Fibroblast of pulmonary artery (primary cell): ENCODE data around the gene MICOS13.

Source experiments
- DNase-seq: peaks from one replicate; pipeline ENCODE4 v3.0.0-alpha.2; 2010; ENCODE audit warnings: low read depth
- H3K4me3 ChIP-seq: replicated peaks from 2 replicates; pipeline ENCODE4 v1.5.1; 2011; ENCODE audit warnings: low read depth, mild to moderate bottlenecking, control low read depth, low read length, moderate library complexity
- TF ChIP-seq, protein P1 (sequence below): IDR thresholded peaks from 2 replicates; pipeline ENCODE4 v1.5.1; 2011; ENCODE audit warnings: mild to moderate bottlenecking, control low read depth, low read length, inconsistent platforms; ENCODE audit errors: missing control alignments

The MICOS13 gene

DNA sequence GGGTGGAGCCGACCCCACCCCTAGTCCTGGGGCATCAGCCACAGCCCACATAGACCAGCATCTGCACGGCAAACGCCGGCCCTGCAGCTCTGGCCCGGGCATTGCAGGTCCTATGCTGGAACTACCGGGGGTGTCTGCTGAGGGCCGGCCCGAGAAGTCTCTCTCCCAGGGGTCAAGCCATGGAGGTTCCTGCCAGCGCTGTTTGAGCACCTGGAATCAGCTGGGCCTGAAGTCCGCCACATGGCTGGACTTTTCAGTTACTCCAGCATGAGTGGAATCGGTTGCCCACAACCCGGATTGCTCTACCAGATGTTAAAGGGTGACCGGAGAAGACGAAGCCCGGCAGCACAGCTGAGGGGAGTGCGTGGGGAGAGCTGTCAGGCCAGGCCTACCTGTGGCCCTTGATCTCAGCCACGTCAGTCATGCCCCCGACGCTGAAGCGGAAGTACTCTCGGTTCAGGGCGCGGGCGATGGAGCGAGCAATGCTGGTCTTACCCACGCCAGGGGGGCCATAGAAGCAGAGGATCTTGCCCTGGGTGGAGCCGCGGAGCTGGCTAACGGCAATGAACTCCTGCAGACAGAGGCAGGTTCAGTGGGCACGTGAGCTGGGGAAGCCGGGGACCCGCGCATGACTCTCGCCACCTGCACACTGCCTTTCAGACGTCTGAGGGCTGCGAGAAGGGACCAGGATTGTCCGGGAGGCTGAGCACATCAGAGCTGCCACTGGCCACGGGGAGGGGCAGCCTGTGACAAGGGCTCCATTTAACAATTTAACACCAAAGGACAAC, 18.5 kb upstream of the MICOS13 start:
- H3K4me3 ChIP-seq: no peak overlapping the region
- TF ChIP-seq, protein P1, sequence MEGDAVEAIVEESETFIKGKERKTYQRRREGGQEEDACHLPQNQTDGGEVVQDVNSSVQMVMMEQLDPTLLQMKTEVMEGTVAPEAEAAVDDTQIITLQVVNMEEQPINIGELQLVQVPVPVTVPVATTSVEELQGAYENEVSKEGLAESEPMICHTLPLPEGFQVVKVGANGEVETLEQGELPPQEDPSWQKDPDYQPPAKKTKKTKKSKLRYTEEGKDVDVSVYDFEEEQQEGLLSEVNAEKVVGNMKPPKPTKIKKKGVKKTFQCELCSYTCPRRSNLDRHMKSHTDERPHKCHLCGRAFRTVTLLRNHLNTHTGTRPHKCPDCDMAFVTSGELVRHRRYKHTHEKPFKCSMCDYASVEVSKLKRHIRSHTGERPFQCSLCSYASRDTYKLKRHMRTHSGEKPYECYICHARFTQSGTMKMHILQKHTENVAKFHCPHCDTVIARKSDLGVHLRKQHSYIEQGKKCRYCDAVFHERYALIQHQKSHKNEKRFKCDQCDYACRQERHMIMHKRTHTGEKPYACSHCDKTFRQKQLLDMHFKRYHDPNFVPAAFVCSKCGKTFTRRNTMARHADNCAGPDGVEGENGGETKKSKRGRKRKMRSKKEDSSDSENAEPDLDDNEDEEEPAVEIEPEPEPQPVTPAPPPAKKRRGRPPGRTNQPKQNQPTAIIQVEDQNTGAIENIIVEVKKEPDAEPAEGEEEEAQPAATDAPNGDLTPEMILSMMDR: no peak
- no peak for DNase-seq

DNA sequence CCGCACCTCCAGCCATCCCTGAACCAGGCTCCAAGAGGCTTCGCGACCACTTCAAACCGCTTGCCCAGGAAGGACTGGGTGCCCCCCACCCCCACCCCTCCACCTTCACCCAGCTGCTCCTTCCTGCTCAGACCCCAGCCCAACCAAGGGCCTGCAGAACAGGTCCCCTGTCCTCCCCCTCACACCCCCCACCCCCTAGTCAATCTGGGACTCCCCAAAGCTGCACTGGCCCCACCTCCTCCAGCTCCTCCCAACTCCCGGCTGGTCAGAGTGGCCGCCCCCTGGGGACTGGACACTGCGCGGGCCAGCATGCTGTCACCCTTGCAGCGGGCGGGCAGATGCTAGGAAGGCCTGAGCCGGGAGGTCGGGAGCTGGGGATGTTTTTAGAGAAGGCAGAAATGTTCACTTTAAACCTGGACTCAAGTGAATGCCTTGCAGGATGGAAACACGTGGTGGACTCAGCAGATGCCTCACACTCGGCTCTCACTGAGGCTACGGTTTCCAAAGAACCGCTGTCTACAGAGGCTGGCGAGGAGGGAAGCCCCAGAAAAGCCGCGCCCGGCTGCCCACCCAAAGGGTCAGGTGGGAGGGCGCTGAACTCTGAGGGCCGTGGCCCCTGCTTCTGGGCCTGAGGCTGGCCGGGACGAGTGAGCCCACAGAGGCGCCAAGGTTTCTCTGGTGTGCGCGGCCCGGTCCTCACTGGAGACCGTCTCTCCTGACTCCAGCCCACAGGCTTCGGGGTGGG, 17.7 kb upstream of the MICOS13 start:
- no peak overlapping the region for H3K4me3 ChIP-seq
- TF ChIP-seq, protein P1: no peak
- no peak for DNase-seq

DNA sequence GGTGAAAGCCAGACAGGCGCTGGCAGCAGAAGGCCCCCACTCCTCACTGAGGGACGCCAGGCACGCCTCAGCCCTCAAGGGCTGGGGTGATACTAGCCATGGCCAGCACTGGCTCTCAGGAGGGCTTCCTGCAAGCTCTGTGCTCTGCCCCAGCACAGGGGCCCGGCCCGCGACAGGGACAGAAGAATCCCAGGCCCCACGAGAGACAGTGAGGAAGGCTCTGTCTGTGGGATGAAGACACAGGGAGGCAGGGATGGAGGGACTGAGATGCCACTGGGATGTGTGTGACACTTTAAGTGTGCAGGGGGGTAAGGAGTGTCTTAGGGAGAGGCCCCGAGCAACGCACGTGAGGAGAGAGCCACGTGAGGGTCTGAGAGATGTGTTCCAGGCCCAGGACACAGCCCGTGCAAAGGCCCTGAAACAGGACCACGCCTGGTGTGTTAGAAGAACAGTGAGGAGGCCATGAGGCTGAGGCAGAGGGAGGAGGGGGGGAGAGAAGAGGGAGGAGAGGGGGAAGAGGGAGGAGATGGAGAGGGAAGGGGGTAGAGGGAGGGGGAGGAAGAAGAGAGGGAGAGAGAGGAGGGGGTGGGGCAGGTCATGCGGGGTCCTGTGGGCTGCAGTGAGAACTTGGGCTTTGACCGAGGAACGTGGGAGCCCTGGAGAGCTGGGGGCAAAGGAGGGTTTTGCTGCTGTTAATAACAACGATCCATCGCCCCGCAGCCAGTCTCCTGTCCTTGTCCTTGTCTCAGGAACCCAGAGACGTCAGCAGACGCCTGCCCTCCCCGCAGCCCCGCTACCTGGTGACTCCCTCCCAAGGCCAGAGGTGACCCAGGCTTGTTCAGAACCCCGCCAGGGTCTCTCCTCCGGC, 16.9 kb upstream of the MICOS13 start:
- no peak overlapping the region for H3K4me3 ChIP-seq
- no peak for DNase-seq
- TF ChIP-seq, protein P1: no peak

DNA sequence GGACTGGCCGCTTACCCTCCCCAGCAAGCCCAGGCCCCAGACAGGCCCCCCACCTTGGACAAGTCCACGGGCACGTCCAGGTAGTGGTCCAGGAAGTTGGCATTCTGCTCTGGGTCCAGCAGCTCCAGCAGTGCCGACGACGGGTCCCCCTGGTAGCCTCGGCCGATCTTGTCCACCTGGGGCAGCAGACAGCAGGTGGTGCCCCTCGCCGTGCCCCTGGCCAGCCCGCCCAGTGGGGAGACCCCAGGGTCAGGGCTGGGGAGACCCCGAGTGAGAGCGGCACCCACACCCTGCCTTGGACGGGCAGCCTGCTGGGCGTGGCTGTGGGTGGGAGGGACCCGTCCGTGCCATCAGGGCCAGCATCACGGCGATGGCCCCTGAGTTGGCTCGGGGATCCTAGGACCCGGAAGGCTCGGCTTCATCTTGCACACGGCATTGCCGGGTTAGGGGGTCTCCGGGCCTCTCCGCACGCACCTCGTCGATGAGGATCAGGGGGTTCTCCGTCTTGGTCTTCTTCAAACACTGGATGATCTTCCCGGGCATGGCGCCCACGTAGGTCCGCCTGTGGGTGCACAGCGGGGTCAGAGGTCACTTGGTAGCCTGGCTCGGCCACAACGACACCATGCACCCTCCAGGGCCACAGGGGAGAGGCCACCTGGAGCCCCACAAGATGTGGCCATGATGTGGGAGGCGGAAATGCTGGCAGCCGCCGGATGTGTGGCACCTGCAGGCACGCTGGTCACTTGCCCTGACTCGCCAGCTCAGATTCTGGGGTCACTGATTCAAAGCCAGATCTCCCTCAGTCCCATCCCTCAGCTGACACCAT, 16.1 kb upstream of the MICOS13 start:
- no peak overlapping the region for H3K4me3 ChIP-seq
- no peak for DNase-seq
- TF ChIP-seq, protein P1: no peak

DNA sequence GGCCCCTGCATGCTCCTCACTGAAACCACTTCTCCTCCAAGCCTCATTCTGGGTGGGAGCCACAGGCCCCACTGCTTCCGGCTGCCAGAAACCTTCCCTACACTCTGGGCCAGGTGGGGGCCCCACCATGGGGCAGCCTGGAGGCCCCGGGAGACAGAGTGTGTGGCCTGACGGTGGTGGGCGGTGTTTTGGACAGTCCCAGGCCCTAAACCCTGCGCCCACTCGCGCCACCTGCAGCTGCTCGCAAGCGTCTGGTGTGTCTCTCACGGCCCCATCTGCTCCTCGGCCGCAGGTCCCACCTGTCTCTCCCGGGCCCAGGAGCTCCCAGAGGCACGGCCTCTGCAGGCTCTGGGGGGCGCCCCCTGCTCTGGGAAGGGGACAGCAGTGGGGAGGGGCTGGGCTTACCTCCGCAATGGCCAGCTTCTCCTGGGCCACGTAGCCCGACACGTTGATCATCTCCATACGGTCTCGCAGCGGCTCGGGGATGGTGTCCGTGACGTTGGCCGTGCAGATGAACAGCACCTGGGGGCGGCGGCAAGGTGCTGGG, 15.4 kb upstream of the MICOS13 start:
- no peak for DNase-seq
- TF ChIP-seq, protein P1: no peak
- H3K4me3 ChIP-seq: no peak overlapping the region
